GM18867 (cell line): ENCODE measurements around the gene NKAIN2.

Experiments
- ATAC-seq: cut with Tn5 transposase; IDR thresholded peaks from one replicate; pipeline ENCODE4 v1.9.1; 2021; ENCODE audit warnings: mild to moderate bottlenecking, moderate library complexity; ENCODE audit not compliant: unreplicated experiment

NKAIN2 gene

GRCh38 chr6:123803504-123804013 lies at the start of gene NKAIN2:
Gene NKAIN2 (plus strand): TSS chr6:123803865.
- ATAC-seq = peak; percentile 24

DNA sequence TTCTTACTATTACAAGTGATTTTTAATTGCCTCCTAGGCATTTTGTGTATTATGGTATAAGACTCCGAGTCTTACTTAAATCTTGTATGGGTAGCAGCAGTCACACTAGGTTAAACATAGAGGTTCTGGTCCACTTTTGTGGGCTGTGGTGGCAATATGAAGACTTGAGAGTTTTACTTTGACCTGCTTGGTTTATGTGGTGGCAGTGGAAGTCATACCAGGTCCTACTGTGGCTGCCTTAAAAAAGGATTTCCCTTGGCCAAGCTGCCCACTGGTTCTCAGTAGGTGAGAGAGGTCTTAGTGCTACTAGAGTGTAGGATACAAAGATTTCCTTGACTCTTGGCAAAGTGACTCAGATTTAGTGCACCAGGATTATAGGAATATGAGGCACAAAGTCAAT lies 44.2 kb upstream of the NKAIN2 start:
- ATAC-seq = no peak

- ATAC-seq = no peak
Observed at GRCh38 chr6:123763904-123764303, 39.8 kb upstream of the NKAIN2 start.

DNA sequence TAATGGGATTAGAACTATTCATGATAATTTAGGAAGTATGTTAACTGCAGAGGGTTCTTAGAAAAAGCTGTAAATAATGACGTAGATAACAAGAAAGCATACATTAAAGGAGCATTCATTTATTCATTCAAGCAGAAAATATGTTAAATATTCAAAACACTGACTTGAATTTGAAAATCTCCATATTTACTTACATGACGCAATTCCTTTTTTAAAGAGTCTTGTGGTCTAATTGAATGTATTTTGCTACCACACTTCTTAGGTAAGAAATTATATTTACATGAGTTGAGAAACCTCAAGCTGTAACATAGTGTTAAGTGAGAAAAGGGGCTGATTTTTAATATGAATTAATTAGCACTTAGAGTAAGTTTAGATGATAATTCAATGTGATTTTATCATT lies 38.9 kb upstream of the NKAIN2 start:
- ATAC-seq = no peak

DNA sequence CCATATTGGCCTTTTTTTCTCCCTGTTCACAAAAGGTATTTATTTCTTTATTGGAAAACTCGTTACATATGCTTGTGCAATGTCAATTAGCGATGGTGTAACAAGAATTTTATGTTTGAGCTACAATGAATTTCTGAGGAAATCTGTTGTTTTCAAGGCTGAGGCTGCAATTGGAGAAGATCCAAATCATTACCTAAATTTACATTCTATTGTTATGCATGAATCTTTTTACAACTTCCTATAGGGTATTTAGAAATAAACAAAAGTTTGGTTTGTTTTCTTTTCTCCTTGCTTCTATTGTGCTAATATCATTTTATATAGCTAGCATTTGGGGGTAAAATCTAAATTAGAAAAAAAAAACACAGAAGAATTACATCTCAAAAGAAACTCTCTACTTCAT lies 34.7 kb upstream of the NKAIN2 start:
- ATAC-seq = no peak

GRCh38 chr6:123769431-123769830 lies 34.2 kb upstream of the NKAIN2 start:
- ATAC-seq = peak; percentile 15

DNA sequence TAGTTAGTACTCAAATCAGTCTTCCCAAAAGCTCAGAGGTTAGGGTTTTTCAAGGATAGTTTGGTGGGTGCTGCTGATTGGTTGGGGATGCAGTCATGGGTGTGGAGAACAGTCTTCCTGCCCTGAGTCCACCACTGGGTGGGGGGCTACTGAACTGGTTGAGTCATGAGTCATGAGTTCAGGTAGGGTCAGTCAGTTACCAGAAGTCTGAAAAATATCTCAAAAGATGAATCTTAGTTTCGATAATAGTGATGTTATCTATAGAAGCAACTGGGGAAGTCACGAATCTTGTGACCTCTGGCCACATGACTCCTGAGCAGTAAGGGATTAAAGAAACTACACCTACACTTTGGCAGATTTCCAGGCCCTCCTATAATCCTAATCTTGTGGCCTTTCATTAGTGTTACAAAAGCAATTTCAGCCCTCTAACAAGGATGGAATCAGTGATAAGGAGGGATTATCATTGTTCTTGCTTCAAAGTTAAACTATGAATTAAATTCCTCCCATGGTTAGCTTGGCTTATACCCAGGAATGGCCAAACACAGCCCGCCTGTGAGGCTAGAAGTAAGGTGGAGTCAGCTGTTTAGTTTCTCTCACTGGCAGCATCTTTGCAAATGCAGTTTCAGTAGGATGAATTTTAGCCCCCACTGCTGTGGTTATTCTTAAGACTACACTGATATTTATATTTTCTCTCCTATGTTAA lies 33.3 kb upstream of the NKAIN2 start:
- peak; percentile 58 for ATAC-seq

DNA sequence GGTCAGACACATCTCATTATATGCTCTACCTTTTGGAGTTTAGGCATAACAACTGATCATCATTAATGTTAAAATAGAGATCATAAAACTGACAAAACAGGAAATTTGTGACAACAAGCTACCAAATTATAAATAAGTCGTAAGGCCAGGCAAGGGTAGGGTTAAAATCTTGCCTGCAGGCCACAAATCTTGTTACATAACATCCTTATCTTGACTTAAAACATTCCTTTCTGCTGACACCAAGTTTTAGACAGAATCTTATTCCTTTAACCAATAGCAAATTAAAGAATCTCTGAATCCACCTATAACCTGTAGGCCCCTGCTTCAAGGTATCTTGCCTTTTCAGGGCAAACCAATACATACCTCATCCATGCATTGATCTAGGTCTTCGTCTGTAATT lies 32.5 kb upstream of the NKAIN2 start:
- no peak for ATAC-seq

- peak; percentile 44 for ATAC-seq
Observed at GRCh38 chr6:123777563-123777962, 26.1 kb upstream of the NKAIN2 start.

DNA sequence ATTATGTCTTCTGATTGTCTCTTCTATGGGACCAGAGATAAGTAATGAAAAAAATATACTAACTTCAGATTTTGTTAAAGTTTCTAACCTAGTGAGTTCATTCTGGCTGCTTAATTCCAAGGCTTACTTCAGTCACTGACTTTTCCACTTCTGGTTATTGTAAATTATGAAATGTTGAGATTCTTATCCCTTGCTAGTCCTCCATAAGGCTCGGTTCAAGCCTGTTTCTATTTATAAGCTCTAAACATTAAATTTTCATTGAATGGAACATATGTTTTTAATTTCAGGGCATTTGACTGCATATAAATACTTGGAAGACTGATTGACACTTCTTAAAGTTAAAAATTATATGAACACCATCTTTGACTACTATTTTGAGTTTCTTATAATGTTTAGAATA lies 23.6 kb upstream of the NKAIN2 start:
- ATAC-seq = no peak

DNA sequence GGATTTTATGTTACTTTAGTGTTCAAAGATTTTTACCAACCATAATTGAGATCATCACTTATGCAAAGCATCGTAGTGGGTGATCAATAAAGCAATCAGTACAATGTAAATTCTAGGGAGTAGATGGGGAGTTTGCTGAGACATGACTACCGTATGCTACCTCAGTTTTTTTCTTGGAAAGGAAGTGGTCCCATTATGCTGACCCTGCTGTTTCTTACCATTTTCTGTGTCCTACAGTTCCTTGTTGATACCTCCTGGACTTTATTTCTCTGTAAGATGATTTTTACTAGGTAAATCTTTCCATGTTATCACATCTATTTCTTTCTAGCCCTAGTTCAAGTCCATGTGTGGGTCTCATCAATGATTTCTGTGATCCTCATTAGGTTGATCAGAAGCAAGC lies 19.3 kb upstream of the NKAIN2 start:
- no peak for ATAC-seq

DNA sequence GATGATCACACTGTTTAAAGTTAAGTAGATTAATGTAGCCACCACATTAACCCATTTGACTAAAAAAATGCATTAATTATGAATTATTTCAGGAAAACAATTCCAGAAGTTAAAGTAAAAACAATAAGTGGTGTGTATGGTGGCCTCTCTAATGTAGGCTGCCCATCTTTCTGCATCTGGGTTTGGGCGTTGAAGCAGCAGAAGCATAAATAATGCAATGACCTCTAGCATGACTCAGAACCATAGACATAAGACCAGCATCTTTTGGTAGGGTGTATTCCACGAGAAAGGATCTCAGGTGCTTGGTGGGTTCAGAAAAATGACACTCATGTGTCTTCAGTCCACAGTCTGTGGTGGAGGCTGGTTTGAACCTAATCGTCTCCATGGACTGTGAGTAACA lies 18.6 kb upstream of the NKAIN2 start:
- ATAC-seq = no peak

DNA sequence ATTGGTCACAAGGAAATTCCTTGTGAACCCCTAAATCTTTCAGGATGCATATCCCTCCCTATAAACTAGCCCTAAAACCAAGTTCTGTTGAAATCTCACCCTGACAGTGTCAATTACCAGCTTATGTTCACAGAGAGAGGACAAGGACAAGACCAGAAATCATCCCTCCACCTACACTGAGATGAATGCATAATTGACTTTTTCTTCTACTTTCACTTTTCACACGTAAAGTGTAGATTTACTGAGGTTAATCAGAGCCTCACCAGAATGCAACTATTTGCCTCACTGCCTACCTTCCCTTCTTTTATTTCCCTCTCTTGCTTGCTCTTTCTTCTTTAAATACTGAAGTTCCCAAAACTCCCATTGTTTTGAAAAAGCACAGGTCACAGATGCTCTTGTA lies 15.3 kb upstream of the NKAIN2 start:
- peak; percentile 72 for ATAC-seq

DNA sequence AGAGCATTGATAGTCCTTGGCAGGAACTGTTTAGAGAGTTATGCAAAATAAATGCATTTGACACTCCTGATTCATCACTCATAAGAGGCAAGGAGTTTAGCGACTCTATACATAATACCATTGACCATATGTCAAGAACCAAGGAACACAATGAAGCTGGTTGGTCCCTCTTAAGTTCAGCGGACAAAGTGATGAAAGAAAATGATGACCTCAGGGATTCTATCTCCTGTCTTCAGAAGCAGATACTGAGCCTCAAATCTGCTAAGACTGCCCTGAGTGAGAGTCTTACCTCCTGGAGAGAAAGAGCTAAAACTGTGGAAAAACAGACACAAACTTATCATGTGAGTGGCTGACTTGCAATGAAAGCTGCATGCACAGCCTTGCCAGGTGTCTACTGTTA lies 9.5 kb upstream of the NKAIN2 start:
- no peak for ATAC-seq

DNA sequence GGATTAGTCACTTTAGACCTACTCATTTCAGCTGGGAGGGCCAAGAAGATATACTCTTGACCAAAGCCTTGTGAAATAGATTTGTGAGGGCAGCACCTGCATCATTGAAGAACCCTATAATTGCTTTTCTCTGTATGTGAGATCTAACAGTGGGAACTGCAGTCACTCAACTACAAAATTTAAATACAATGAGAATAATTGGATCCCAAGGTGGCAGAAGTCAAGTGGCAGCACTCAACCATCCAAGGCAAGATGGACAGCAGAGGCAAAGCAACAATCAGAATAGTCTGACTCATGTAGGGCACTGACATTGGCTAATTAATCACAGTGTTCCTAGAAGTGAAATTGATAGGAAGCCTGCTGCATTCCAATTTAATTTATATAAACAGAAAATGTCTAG lies 8.9 kb upstream of the NKAIN2 start:
- ATAC-seq = no peak

DNA sequence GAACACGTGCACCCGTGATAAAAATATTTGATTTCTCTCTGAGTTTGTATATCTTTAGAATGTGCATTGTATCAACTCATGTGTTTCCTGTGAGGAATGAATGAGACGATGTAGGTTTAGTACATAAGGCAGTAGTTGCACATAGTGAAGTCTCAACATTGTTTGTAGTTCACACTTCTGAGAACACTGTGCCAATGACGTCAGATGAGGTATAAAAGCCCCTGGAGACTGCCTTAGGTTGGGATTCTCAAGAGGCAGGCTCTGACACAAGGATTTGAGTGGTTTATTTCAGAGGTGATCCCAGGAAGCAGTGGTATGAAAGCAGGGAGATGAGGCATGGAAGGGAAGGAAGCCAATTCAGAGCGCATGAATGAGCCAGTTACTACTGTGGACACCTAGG lies 2.6 kb upstream of the NKAIN2 start:
- ATAC-seq = no peak

GRCh38 chr6:123802351-123802696 lies 1.3 kb upstream of the NKAIN2 start:
- peak; percentile 17 for ATAC-seq

DNA sequence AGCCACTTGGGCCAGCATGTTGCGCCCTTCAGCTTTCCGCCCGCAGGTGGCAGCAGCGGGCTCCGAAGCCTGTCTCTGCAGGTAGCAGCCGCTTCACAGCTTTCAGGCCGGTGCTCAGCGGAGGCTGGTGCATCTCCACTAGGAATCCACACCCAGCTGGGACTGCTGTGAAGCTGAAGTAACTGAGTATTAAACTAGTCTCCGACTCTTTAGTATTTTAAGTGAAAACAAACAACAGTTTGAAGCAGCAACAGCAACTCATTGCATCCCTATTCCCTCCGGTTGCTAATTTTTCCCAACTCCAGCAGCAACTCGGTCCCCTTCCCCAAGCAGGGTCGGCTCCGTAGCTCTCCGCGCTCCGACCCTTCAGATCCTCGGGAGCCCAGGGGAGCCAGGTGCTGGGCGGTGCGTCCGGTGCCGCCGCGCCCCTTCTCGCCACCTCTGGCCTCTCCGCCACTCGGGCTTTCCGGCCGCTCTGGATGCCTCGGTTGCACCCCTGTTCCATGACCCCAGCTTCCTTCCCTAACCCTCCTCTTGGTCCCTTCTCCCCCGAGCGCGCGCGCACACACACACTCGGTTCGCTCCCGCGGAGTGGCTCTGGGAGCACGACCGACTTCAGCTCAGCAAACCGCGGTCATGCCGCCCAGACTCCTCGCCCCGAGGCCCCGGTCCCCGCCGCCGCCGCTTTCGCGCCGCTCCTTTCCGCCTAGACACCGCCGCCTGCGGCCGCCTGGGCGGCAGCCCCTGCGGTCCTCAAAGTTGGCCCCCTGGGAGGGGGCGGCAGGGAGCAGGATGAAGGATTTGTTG lies 765 bp upstream of the NKAIN2 start:
- peak; percentile 98 for ATAC-seq

DNA sequence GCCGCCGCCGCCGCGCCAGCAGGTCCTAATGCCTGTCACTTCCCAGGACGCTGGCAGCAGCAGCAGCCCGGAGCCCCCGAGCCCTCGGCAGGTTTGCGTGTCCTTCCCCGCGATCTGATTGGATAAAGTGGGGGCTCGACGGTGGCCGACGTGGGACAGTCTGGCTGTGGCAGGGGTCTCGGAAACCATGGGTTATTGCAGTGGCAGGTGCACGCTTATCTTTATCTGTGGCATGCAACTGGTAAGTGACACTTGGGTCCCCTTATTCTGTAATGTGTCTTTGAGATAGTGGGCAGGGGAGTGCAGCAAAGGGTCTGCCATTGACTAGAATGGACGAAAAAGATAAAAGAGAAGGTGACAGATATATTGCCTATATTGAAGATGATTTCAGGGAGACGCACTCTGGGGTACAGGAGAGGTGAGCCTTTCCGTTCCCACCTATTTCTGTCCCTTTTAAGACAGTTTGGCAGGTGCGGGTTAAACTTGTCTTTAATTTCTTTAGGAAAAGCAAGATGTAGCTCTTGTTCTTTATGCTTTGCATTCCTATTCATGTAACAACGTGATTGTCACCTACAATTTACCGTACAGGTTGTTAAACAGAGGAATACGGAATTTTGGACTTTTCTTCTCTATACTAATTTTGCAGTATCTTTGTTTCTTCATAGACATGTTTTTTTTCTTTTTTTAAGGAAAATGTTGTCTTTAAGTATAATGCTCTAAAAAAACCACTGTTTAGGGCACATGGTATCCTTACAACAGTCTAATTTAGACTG lies 535 bp downstream of the NKAIN2 start:
- no peak for ATAC-seq

DNA sequence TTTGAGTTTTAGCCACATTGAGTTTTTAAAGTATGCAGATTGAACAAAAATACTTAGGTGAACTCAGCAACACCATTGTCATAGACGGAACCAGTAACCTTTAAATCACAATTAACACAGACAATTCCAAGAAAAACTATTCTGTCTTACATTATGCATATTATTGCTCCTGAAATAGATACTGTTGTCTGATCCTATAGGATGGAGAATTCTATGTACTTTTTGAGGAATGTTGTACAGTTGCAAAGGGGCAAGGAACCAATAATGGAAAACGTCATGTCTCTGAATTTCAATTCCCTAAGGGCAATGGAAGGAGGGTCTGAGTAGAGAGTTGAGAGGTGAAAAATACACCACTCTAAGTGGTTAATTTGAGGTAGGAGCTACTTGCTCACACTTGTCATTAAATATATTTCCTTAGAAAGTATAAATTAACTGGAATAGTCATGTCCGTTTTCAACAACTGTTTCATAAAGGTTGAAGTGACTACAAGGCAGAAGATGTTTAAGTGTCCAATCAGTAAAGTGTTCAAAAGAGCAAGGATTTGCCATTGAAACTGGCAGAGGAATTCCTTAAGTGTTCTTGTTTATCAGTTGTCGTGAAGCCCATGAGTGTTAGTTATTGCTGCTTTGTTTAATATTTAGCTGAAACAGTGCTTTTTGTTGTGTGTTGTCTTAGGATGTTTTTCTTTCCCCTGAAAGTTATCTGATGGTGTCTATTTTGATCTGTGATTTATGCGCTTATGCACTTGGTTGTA lies 1.3 kb downstream of the NKAIN2 start:
- ATAC-seq = no peak

DNA sequence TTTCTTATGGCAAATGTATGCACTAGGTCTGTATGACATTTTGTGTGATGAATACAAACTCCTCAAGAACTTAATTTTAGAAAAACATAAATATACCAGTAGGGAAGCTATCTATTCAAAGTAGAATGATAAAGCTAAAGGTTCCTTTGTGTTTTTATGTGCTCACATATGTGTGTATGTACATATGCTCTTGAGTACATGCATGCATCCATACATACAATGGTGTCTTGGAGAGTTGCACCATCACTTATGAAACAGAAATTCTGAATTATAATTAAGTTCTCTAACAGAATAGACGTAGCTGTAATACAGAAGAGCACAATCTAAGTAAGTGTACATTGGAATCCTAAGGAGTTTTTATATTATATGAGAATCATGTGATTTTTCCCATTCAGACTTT lies 2.3 kb downstream of the NKAIN2 start:
- no peak for ATAC-seq
